Measurements from ENCODE around the gene ZNF14. TPM values are rescaled to one million over a fixed set of nuclear protein-coding genes. Genes with fewer than 3 reads are reported as not detected.

The ZNF14 gene
- total and polyA plus RNA-seq, 10 of the 15 experiments (the other 5 are each of a cell fraction or from before 2014, with no cell fraction given): 2.5 to 7.2 (median 4.6) TPM

GRCh38 chr19:19663256-19664120, 69.4 kb downstream of the ZNF14 start, which contains the start of gene ATP13A1 (continued):
- TF ChIP-seq ZBTB11 (CRISPR knock-in tag; IDR thresholded peaks at IDR 0.05) (no peak; the same call in 1 of the 2 replicates), USF1 (IDR thresholded peaks at IDR 0.05; ENCODE audit: borderline replicate concordance, extremely low read length, insufficient read depth, low read depth, low read length) (no peak), CREM (IDR thresholded peaks at IDR 0.05; ENCODE audit: low read depth) (peak; percentile 78), ZBTB4 (CRISPR knock-in tag; IDR thresholded peaks at IDR 0.05) (no peak), CHD1 (IDR thresholded peaks at IDR 0.05; ENCODE audit: low read depth, low read length) (no peak), NR2F1 (conservative IDR thresholded peaks at IDR 0.05) (peak; percentile 68), IRF5 (IDR thresholded peaks at IDR 0.05; ENCODE audit: borderline replicate concordance) (no peak), ZNF592 (IDR thresholded peaks at IDR 0.05) (no peak), PAX5 (IDR thresholded peaks at IDR 0.05; ENCODE audit: borderline replicate concordance, low read depth, low read length) (no peak), MTA3 (IDR thresholded peaks at IDR 0.05; ENCODE audit: borderline replicate concordance, low read length) (no peak), SMAD5 (IDR thresholded peaks at IDR 0.05; ENCODE audit: low read depth) (0 out of 2 replicates have a peak, but pooled peaks have one; percentile 60), GABPA (IDR thresholded peaks at IDR 0.05; ENCODE audit: low read depth) (peak; percentile 95), NR2C2 (IDR thresholded peaks at IDR 0.05; ENCODE audit: borderline replicate concordance, control insufficient read depth, insufficient read length, low read depth) (no peak)

All from GM12878 (cell line).